PC-3 (cell line): ENCODE measurements around the gene KLHL36.

Experiments
- CTCF ChIP-seq: fragments of 300-600 bp; sonication (generic); conservative IDR thresholded peaks from 2 replicates; pipeline ENCODE4 v1.5.1; 2017; ENCODE audit warnings: antibody characterized with exemption, low read depth, mild to moderate bottlenecking, low read length
- EZH2 ChIP-seq: fragments of 300-600 bp; sonication (generic); IDR thresholded peaks from one replicate; pipeline ENCODE4 v1.6.1; 2017; ENCODE audit warnings: antibody characterized with exemption, mild to moderate bottlenecking, low read length; ENCODE audit not compliant: unreplicated experiment
- EZH2phosphoT487 ChIP-seq: fragments of 300-600 bp; sonication (generic); IDR thresholded peaks from 2 replicates; pipeline ENCODE4 v1.6.1; 2018; ENCODE audit warnings: mild to moderate bottlenecking, antibody characterized with exemption, low read length, borderline replicate concordance

- TF ChIP-seq CTCF (no peak), EZH2phosphoT487 (no peak), EZH2 (no peak)
These were observed 62.4 kb downstream of the KLHL36 start for GRCh38 chr16:84710686-84711085.
